ENCODE measurements around the gene SLC6A1. TPM values are rescaled to one million over a fixed set of nuclear protein-coding genes. Genes with fewer than 3 reads are reported as not detected.

The SLC6A1 gene
- total and polyA plus RNA-seq, 2 of the 13 experiments (the other 11 are each of a cell fraction or from before 2014, with no cell fraction given) = not detected

GRCh38 chr3:10984371-10984896 lies 8.1 kb upstream of the SLC6A1 start:
- BruUV-seq (replicated peaks) = no TSS peak
- POLR2A ChIA-PET = no interaction called here
- TF ChIP-seq CREBL2 (CRISPR knock-in tag; IDR thresholded peaks at IDR 0.05; ENCODE audit: borderline replicate concordance) (no peak), ZBTB26 (CRISPR knock-in tag; IDR thresholded peaks at IDR 0.05; ENCODE audit: borderline replicate concordance) (no peak), CEBPB (IDR thresholded peaks at IDR 0.05; ENCODE audit: borderline replicate concordance, low read depth, low read length) (0 out of 2 replicates have a peak, but pooled peaks have one; percentile 21)
- H3K9me3 ChIP-seq (ENCODE audit: low read length) = no peaks in the 10 kb centered on the region
- no peak for ATAC-seq
- intact Hi-C loops (cut with micrococcal nuclease; ENCODE audit: unreplicated experiment) (no loop called here), in situ Hi-C loops (cut with HindIII; ENCODE audit: extremely low pct_ligation_motif_present, low pct_unique_long_range_greater_than_20kb) (no loop called here)
- no peak overlapping the region for H3K4me3 ChIP-seq (replicated peaks in 1 of 3; ENCODE audit: insufficient read depth in 1 of 3, low read depth in 2 of 3, low read length in 3 of 3)
- FAIRE-seq = no peak
- CTCF ChIA-PET (ENCODE audit: low intra/inter-chr PET ratio, low total read pairs) = no interaction called here
- H3K36me3 ChIP-seq (replicated peaks in 1 of 2; ENCODE audit: control insufficient read depth in 1 of 2, insufficient read depth in 2 of 2, low read length in 2 of 2) = no peaks in the 10 kb centered on the region
- no peak overlapping the region for H2AFZ ChIP-seq (ENCODE audit: low read length)
- WGBS (ENCODE audit: low lambda C conversion rate) = 4% methylated on average over 1 of the region's 1 CpG
- H3K27me3 ChIP-seq (ENCODE audit: control insufficient read depth in 1 of 2, insufficient read depth in 2 of 2, low read length in 2 of 2) = 0 out of 5 replicates have a peak, but pooled peaks cover 0 to 3% of the 10 kb centered on the region in 2 experiments
- H3K27ac ChIP-seq (ENCODE audit: extremely low read length, insufficient read depth, low read length) = no peak overlapping the region
- H3K4me1 ChIP-seq (ENCODE audit: insufficient read depth, low read length) = peaks cover 18% of the 10 kb centered on the region
- no peaks in the 10 kb centered on the region for H4K20me1 ChIP-seq (ENCODE audit: insufficient read depth, low read length)
- no peak overlapping the region for H3K4me2 ChIP-seq (ENCODE audit: low read depth, low read length)
- no peaks in the 10 kb centered on the region for H3K79me2 ChIP-seq (ENCODE audit: insufficient read depth, low read length)
- no peak overlapping the region for H3K9ac ChIP-seq (ENCODE audit: insufficient read depth, low read depth, low read length)
- no peak for DNase-seq (ENCODE audit: low spot score)

GRCh38 chr3:10985181-10985580 lies 7.4 kb upstream of the SLC6A1 start:
- H4K20me1 ChIP-seq (ENCODE audit: insufficient read depth, low read length) = no peaks in the 10 kb centered on the region
- in situ Hi-C loops (cut with HindIII; ENCODE audit: extremely low pct_ligation_motif_present, low pct_unique_long_range_greater_than_20kb) (no loop called here), intact Hi-C loops (cut with micrococcal nuclease; ENCODE audit: unreplicated experiment) (no loop called here)
- H3K27me3 ChIP-seq (ENCODE audit: control insufficient read depth in 1 of 2, insufficient read depth in 2 of 2, low read length in 2 of 2) = 0 out of 5 replicates have a peak, but pooled peaks cover 0 to 3% of the 10 kb centered on the region in 2 experiments
- H3K9me3 ChIP-seq (ENCODE audit: low read length) = no peaks in the 10 kb centered on the region
- ATAC-seq (no peak), FAIRE-seq (no peak), DNase-seq (ENCODE audit: low spot score) (no peak)
- CTCF ChIA-PET (ENCODE audit: low intra/inter-chr PET ratio, low total read pairs) = no interaction called here
- no peak overlapping the region for H3K9ac ChIP-seq (ENCODE audit: insufficient read depth, low read depth, low read length)
- H3K36me3 ChIP-seq (replicated peaks in 1 of 2; ENCODE audit: control insufficient read depth in 1 of 2, insufficient read depth in 2 of 2, low read length in 2 of 2) = no peaks in the 10 kb centered on the region
- no TSS peak for BruUV-seq (replicated peaks)
- H3K79me2 ChIP-seq (ENCODE audit: insufficient read depth, low read length) = no peaks in the 10 kb centered on the region
- WGBS (ENCODE audit: low lambda C conversion rate) = 3% methylated on average over 1 of the region's 1 CpG
- peaks cover 18% of the 10 kb centered on the region for H3K4me1 ChIP-seq (ENCODE audit: insufficient read depth, low read length)
- H3K4me3 ChIP-seq (replicated peaks in 1 of 3; ENCODE audit: insufficient read depth in 1 of 3, low read depth in 2 of 3, low read length in 3 of 3) = no peak overlapping the region
- H2AFZ ChIP-seq (ENCODE audit: low read length) = no peak overlapping the region
- POLR2A ChIA-PET = no interaction called here
- no peak overlapping the region for H3K27ac ChIP-seq (ENCODE audit: extremely low read length, insufficient read depth, low read length)
- no peak overlapping the region for H3K4me2 ChIP-seq (ENCODE audit: low read depth, low read length)
- TF ChIP-seq ZNF687 (CRISPR knock-in tag; IDR thresholded peaks at IDR 0.05) = no peak
- TF ChIP-seq GATAD1 (CRISPR knock-in tag; IDR thresholded peaks at IDR 0.05) = no peak
- TF ChIP-seq ZFX (CRISPR knock-in tag; IDR thresholded peaks at IDR 0.05; ENCODE audit: low read depth) = no peak
- TF ChIP-seq E2F1 (CRISPR knock-in tag; IDR thresholded peaks at IDR 0.05) = no peak
- TF ChIP-seq IKZF5 (CRISPR knock-in tag; IDR thresholded peaks at IDR 0.05) = no peak
- no peak for TF ChIP-seq SP2 (CRISPR knock-in tag; IDR thresholded peaks at IDR 0.05)

Data from HepG2 (cell line).